ENCODE data around the gene EIF2B2.

The EIF2B2 gene

DNA sequence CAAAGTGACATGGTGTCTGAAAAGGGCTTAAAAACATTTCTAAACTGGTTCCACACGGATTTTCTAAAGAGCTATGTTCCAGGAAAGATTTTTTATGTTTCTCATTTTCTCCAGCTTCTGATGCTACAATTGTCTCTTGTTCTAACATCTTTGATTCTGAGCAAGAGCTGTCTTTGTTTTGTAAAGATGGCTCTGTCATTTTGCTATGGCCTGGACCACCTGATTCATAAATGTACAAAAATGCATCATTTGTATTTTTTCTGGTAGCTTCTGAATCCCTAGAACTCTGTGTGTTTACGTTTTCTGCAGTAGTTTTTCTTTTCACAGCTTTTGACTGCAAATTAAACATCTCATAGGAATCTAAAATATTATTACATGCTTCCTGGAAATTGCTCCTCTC, 45.4 kb downstream of the EIF2B2 start:
- no peaks in the 10 kb centered on the region for H3K9me3 ChIP-seq
- no peak for DNase-seq (ENCODE audit: low spot score in 2 of 2)
- H3K4me3 ChIP-seq: no peak overlapping the region
- no peaks in the 10 kb centered on the region for H3K36me3 ChIP-seq (replicated peaks)
- H3K4me1 ChIP-seq: no peaks in the 10 kb centered on the region
- in situ Hi-C loops (cut with MboI; ENCODE audit: low sequenced_read_pairs): no loop called here
- H3K27me3 ChIP-seq (ENCODE audit: low read depth): peaks cover 10% of the 10 kb centered on the region

DNA sequence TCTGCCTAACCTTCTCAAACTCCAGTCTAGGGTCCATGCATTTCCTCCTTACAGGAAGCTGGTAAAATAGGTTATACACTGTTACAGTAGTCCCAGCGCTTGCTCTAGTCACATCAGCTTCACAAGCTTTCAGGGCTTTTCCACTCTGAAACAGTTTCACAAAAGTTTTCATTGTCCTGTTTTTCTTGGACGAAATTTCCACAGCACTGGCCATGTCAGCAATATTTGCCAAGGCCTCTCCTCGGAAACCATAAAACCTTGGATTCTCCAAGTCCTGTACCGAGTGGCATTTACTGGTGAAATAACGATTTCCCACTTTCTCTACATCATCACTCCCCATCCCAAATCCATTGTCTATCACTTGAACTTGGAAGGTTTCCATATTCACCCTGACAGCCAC, 46.4 kb downstream of the EIF2B2 start:
- Histone ChIP-seq H3K4me1 (no peaks in the 10 kb centered on the region), H3K36me3 (replicated peaks) (no peaks in the 10 kb centered on the region; the same call in 1 of the 2 replicates), H3K4me3 (no peak overlapping the region), H3K27me3 (ENCODE audit: low read depth) (peaks cover 10% of the 10 kb centered on the region), H3K9me3 (no peaks in the 10 kb centered on the region)
- DNase-seq (ENCODE audit: low spot score in 2 of 2): no peak
- in situ Hi-C loops (cut with MboI; ENCODE audit: low sequenced_read_pairs): no loop called here

DNA sequence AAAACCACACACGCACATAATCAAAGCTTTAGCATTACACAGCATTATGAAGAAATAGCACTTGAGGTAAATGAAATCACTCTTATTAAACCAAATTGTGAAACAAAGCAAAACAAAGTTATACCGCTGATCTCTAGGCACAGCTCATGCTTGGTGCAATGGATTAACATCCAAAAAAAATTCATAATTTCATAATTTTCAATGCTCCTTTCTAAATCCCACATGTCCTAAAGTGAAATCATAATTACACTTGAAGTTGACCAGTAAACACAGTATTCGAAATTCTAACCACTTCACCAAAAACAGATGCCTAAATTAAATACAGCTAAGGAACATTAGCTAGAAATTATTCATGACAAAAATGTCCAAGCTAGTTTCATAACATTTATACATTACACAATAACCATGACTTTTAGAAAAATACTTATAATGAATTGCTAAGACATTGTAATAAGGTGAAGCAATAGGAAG, 47.0 kb downstream of the EIF2B2 start:
- H3K27me3 ChIP-seq (ENCODE audit: low read depth): peaks cover 10% of the 10 kb centered on the region
- H3K4me3 ChIP-seq: no peak overlapping the region
- H3K4me1 ChIP-seq: no peaks in the 10 kb centered on the region
- no peak for DNase-seq (ENCODE audit: low spot score in 2 of 2)
- H3K9me3 ChIP-seq: no peaks in the 10 kb centered on the region
- no peaks in the 10 kb centered on the region; the same call in 1 of the 2 replicates for H3K36me3 ChIP-seq (replicated peaks)
- in situ Hi-C loops (cut with MboI; ENCODE audit: low sequenced_read_pairs): no loop called here

DNA sequence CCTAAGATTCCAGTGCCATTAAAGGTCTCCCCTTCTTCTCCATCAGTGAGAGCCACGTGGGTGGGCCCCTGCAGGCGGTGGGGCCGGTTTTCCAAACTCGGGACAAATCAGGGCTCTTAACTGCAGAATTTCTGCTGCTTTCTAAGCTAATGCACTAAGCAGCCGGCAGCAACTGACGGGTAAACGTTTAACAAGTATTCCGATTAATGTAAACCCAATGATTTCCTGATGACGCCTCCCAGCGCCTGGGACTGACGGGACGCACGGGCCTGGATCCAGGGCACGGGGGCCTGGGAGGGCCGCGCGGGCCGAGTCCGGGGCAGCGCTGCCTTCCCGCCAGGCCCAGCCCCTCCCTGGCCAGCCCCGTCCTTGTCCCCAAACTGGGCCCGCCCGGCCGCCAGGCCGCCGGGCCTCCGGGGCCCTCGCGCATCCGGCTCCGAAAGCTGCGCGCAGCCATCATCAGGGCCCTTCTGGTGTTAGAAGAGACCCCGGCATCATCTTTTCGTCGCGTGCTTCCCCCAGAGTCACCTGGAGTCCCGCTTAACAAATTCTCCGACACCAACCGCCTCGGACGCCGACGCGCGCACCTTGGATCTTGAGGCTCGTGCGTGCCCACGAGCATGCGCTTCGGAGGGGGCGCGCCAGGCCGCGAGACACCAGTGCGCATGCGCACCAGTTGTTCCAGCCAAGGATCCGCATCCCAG, 48.3 kb downstream of the EIF2B2 start, which contains the start of gene MLH3:
Gene MLH3, minus strand, starts transcription at position 616 of the 704 bp plus-strand sequence. CDS start 1,812 bp downstream, outside the sequence.
- peaks cover 10% of the 10 kb centered on the region for H3K27me3 ChIP-seq (ENCODE audit: low read depth)
- H3K9me3 ChIP-seq: no peaks in the 10 kb centered on the region
- H3K4me3 ChIP-seq: no peak within 1 kb of the TSS
- H3K36me3 ChIP-seq (replicated peaks): no peaks in the 10 kb centered on the region; the same call in 1 of the 2 replicates
- in situ Hi-C loops (cut with MboI; ENCODE audit: low sequenced_read_pairs): no loop called here
- no peak for DNase-seq (ENCODE audit: low spot score in 2 of 2)
- no peaks in the 10 kb centered on the region for H3K4me1 ChIP-seq

DNA sequence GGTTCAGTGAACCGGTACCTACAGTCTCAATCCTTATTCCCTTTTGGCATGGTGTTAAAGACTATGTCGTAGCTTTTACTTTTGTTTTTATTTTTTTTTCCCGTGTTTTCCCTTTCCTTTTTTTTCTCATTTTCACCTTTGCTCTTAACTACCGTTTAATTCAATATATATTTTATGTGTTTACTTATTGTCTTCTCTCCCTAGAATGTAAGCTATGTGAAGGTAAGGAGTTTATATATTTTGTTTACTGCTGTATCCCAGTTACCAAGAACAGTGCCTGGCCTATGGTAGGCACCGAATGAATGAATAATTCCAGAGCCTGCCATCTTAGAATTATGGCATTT, 48.8 kb downstream of the EIF2B2 start:
- DNase-seq (ENCODE audit: low spot score in 2 of 2): no peak
- no peak overlapping the region for H3K4me3 ChIP-seq
- no peaks in the 10 kb centered on the region; the same call in 1 of the 2 replicates for H3K36me3 ChIP-seq (replicated peaks)
- in situ Hi-C loops (cut with MboI; ENCODE audit: low sequenced_read_pairs): no loop called here
- peaks cover 10% of the 10 kb centered on the region for H3K27me3 ChIP-seq (ENCODE audit: low read depth)
- no peaks in the 10 kb centered on the region for H3K9me3 ChIP-seq
- H3K4me1 ChIP-seq: no peaks in the 10 kb centered on the region

DNA sequence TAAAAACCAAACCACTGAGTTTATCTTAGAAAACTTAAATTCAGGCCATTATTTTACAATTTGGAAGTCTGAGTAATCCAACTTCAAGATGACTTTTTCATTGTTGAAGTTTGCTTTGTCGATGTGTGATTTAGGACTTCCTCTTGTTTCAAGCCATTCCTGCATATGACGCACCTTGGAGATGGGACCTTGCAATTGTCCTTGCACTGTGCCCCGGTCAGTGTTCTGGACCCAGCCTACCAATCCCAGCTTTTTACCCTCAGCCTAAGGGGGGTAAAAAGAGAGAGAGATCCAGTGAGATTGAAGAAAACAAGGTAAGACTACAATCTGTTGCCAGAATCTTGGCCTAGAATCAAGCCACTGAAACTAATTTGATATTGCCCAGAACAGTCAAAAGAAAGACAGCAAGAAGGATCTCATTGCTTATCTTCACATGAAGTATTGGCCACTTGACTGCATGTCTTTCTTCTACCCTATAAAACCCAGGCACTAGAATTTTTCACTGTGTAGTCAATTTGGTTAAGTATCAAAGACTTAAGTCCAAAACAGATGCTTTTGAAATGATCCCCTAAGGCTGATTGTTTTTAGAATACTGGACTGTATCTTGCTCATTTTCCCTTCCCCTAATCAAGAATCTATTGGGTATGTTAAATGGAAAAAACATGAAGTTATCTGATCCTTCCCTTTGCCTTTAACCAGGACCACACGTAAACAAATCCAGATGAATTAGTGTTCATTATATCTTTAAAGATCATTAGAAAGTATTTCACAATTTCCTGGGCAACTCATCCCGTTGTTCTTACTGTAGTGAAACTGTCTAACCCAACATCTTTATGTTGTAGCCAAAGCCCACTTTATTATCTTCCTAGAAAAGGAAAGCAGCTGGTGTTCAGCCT, 50.9 kb downstream of the EIF2B2 start:
- in situ Hi-C loops (cut with MboI; ENCODE audit: low sequenced_read_pairs): no loop called here
- DNase-seq (ENCODE audit: low spot score in 2 of 2): no peak

DNA sequence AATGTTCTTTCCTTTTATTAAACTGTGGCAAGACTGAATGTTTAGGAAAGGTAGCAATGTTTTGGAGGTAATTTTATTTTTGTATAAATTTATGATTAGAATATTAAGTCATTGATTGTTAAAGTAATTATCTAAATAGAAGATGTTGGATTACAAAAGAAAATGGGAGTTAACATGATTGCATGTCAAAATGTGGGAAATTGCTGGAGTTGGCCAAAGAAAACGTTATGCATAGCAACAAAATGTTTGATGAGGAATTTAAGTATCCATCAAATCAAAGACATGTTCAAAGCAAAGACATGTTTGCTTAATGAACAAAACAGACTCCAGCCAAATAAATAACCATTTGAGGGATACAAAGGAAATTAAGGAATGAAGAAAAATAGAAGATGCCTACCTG, 51.7 kb downstream of the EIF2B2 start:
- Histone ChIP-seq H3K4me1 (no peaks in the 10 kb centered on the region; the same call in 1 of the 2 replicates), H3K9me3 (no peaks in the 10 kb centered on the region), H3K27me3 (ENCODE audit: low read depth) (no peaks in the 10 kb centered on the region), H3K36me3 (replicated peaks) (no peaks in the 10 kb centered on the region; the same call in 1 of the 2 replicates), H3K4me3 (no peak overlapping the region)
- in situ Hi-C loops (cut with MboI; ENCODE audit: low sequenced_read_pairs): no loop called here
- DNase-seq (ENCODE audit: low spot score in 2 of 2): no peak

More for the DNA sequence above, 50.9 kb downstream of the EIF2B2 start:
- H3K9me3 ChIP-seq: no peaks in the 10 kb centered on the region
- H3K4me3 ChIP-seq: no peak overlapping the region
- no peaks in the 10 kb centered on the region for H3K27me3 ChIP-seq (ENCODE audit: low read depth)
- no peaks in the 10 kb centered on the region; the same call in 1 of the 2 replicates for H3K4me1 ChIP-seq
- H3K36me3 ChIP-seq (replicated peaks): no peaks in the 10 kb centered on the region; the same call in 1 of the 2 replicates

DNA sequence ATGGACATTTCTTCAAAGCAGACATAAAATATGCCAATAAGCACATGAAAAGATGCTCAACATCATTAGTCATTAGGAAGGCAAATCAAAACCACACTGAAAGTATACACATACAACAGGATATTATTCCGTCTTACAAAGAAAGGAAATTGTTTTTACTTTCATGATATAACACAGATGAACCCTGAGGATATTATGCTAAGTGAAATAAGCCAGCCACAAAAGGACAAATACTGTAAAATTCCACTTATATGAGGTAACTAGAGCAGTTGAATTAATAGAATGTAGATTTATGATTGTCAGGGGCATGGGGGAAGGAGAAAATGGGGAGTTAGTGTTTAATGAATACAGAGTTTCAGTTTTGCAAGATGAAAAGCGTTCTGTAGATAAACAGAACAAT, 56.9 kb downstream of the EIF2B2 start:
- Histone ChIP-seq H3K36me3 (replicated peaks) (peaks cover 14% of the 10 kb centered on the region), H3K4me3 (no peak overlapping the region), H3K27me3 (ENCODE audit: low read depth) (no peaks in the 10 kb centered on the region), H3K4me1 (peaks cover 4% of the 10 kb centered on the region), H3K9me3 (no peaks in the 10 kb centered on the region)
- DNase-seq (ENCODE audit: low spot score in 2 of 2): no peak
- in situ Hi-C loops (cut with MboI; ENCODE audit: low sequenced_read_pairs): no loop called here

DNA sequence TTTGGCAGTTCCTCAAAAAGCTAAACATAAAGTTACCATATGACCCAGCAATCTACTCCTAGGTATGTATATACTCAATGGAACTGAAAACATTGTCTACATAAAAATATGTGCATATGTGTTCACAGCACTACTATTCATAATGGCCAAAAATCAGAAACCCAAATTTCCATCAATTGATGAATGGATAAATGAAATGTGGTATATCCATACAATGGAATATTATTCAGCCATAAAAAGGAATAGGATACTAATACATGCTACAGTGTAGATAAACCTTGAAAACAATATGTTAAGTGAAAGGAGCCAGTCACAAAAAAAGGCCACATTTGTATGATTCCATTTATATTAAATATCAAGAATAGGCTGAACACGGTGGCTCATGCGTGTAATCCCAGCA, 57.7 kb downstream of the EIF2B2 start:
- H3K9me3 ChIP-seq: no peaks in the 10 kb centered on the region
- DNase-seq (ENCODE audit: low spot score in 2 of 2): no peak
- in situ Hi-C loops (cut with MboI; ENCODE audit: low sequenced_read_pairs): no loop called here

More for the DNA sequence above, 57.7 kb downstream of the EIF2B2 start:
- Histone ChIP-seq H3K4me1 (peaks cover 4% of the 10 kb centered on the region), H3K4me3 (no peak overlapping the region), H3K36me3 (replicated peaks) (peaks cover 14% of the 10 kb centered on the region), H3K27me3 (ENCODE audit: low read depth) (no peaks in the 10 kb centered on the region)
